Renal cortex interstitium (tissue), 15 donors: Measurements from ENCODE around the gene PRDM10. TPM values are rescaled to one million over a fixed set of nuclear protein-coding genes. Genes with fewer than 3 reads are reported as not detected.

Experiments used
- DNase-seq, 11 donors: peaks; one replicate each; pipeline ENCODE4 v3.0.0-alpha.2; 2013; ENCODE audit warnings: low read depth in 9 of 11, low spot score in 4 of 11; ENCODE audit errors: extremely low read depth in 1 of 11
- long read RNA-seq, 16 experiments: transcript quantifications; one replicate each; lab custom pipeline, GENCODE V29; 2026
- polyA plus RNA-seq, 3 donors: library from polyadenylated mRNA; unstranded; fragments of 120-200 nt; gene quantifications; one replicate each; pipeline ENCODE4 v1.2.1, GENCODE V29; 2013; ENCODE audit not compliant: insufficient read length in 3 of 3

Gene PRDM10, protein sequence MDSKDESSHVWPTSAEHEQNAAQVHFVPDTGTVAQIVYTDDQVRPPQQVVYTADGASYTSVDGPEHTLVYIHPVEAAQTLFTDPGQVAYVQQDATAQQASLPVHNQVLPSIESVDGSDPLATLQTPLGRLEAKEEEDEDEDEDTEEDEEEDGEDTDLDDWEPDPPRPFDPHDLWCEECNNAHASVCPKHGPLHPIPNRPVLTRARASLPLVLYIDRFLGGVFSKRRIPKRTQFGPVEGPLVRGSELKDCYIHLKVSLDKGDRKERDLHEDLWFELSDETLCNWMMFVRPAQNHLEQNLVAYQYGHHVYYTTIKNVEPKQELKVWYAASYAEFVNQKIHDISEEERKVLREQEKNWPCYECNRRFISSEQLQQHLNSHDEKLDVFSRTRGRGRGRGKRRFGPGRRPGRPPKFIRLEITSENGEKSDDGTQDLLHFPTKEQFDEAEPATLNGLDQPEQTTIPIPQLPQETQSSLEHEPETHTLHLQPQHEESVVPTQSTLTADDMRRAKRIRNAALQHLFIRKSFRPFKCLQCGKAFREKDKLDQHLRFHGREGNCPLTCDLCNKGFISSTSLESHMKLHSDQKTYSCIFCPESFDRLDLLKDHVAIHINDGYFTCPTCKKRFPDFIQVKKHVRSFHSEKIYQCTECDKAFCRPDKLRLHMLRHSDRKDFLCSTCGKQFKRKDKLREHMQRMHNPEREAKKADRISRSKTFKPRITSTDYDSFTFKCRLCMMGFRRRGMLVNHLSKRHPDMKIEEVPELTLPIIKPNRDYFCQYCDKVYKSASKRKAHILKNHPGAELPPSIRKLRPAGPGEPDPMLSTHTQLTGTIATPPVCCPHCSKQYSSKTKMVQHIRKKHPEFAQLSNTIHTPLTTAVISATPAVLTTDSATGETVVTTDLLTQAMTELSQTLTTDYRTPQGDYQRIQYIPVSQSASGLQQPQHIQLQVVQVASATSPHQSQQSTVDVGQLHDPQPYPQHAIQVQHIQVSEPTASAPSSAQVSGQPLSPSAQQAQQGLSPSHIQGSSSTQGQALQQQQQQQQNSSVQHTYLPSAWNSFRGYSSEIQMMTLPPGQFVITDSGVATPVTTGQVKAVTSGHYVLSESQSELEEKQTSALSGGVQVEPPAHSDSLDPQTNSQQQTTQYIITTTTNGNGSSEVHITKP
- polyA plus RNA-seq = 1 to 10 TPM; 9.1 to 10.0 (median 9.8) TPM
- long read RNA-seq, donor 1 = 0 reads
- long read RNA-seq, donor 2 = 0 reads
- long read RNA-seq, donor 3 = 0 reads
- long read RNA-seq, donor 4 = 0 reads
- long read RNA-seq, donor 5 = 0 reads
- long read RNA-seq, donor 6 = 0 reads
- long read RNA-seq, donor 7 = 0 reads
- long read RNA-seq, donor 8, full-length matches to known transcripts = 1 of 1 reads
- long read RNA-seq, donor 8, partial matches to known transcripts = 0 of 1 reads
- long read RNA-seq, donor 8, other reads (novel, unspliced or antisense) = 0 of 1 reads
- long read RNA-seq, donor 9 = 0 reads
- long read RNA-seq, donor 10 = 0 reads
- long read RNA-seq, donor 11 = 0 reads
- long read RNA-seq, donor 12 = 0 reads
- long read RNA-seq, donor 13 = 0 reads
- long read RNA-seq, donor 14 = 0 reads
- long read RNA-seq, donor 15 = 0 reads
- long read RNA-seq, donor 16 = 0 reads

DNA sequence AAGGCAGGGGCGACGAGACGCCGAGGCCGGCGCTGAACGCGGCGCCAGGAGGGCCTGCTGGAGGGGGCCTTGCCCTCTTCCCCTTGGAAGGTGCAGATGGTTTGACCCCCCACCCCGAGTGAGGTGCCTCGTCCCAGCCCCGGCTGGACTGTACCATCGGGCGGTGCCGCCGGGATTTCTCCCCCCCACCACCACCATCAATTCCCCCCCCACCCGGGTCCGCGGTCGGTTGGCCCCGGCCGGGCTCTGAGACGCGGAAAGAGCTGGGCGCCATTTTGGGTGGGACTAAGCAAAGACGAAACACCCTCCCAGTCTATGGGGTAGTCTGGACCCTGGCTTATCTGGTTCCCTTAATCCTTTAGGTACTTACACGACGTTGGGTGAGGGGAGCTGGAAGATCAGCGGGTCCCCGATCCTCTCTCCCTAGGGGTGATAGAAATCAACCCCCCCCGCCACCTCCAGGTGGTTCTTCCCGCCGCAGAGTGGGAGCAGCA is at the start of gene PRDM10:
Gene PRDM10 (minus strand): TSS at position 484 of the 494 bp plus-strand sequence. CDS start 41,871 bp downstream, outside the sequence.
- DNase-seq = peak; percentile 82 to 94 (median 89)

DNA sequence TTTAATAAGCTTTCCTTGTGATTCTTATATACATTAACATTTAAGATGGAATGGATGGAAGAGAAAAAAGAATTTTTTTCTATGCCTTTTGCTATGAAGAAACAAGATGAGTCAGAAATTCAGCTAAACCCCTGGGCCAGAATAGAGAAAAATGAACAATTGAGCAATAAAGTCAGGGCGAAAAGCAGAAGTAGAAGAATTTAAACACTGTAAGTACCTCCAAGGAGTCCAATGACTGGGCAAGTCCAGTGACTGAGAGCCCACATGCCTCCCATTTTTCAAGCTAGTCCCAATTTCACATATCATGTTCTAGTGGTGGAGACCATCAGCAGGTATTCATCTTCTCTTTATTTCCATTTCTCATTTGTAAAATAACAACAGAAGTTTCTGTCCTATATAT is 48.4 kb upstream of the PRDM10 start:
- no peak for DNase-seq

DNA sequence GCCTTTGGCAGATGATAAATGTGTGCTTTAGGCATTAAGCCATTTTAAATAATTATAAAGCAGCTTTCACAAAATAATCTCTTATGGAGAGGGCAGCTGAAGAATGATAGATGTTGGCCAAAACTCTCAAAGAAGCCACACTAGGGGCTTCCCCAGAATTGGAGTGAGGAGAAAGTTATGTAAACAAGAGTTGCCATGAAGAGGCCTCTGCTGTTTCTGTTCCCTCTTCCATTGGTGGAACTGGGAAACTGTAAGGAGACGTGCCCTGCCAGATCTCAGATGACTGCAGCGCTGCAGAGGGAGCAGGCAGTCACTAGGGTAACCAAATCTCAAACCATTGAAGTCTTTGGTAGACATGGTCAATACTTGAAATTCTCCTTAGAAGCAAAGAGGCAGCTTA is 47.6 kb upstream of the PRDM10 start:
- no peak for DNase-seq

DNA sequence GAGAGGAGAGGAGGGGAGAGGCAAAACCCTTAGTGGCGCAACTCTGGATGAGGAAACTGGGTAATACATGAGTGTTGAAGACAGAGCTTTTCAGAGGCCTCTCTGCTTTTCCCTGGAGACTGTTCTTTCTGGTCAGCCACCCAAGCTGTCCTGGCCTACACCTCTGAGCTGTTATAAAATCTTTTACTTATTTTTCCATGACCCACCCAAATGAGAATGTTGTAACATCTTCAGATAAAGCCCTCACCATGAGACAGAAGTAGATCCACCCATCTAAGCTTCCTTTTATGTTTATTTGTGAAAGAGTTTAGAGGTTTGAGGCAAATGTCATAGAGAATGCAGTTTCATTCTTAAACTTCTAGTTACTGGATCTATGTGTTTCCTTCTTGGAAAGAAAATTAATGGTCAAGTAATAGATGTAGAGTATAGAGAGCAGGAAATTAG is 46.7 kb upstream of the PRDM10 start:
- DNase-seq = no peak

DNA sequence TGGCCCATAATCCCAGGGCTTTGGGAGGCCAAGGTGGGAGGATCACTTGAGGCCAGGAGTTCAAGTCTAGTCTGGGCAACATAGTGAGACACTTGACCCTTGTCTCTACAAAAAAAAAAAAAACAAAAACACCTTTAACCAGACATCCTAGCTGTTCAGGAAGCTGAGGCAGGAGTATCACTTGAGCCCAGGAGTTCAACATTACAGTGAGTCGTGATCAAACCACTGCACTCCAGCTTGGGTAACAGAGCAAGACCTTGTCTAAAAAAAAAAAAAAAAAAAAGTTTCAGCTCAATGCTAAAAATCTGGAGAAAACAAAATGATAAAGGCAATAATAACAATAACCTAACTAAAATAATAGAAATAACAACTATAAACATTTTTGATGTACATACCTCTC is 44.5 kb upstream of the PRDM10 start:
- no peak for DNase-seq

DNA sequence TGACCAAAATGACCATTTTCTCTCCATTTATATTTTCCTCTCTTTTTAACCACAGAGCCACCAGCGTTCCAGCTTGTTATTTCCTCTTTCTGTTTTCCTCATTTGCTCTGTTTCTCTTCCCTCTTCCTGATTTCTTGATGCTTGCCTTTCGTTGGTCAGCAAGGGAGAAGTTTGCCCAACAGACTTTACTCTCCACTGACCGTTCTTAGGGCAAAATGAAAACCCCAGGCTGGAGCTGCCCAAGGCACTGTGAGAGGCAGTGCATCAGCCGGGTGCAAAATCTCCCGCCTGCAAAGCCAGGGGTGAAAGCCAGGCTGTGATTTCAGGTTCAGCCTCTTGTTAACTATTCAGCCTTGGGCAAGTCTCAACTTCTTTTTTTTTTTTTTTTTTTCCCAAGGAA is 40.9 kb upstream of the PRDM10 start:
- no peak for DNase-seq

DNA sequence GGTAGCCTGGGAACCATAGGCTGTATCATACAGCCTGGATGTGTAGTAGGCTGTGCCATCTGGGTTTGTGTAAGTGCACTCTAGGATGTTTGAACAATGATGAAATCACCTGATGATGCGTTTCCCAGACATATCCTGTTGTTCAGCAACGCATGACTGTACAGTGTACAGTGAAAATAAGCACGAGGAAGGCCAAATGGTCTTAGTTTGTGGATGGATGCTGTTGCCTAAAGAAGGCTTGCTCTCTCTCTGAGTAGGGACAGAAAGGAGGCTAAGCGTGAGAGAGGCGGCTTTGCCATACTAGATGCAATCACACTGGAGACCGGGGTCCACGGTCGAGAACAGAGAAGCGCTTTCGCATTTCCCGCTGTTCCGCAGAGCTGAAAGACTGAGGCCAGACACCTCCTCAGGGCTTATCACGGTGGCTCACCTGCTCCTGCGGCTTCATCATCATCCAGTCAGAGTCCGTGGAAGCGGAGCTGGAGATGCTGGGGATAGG is 39.5 kb upstream of the PRDM10 start:
- no peak for DNase-seq

DNA sequence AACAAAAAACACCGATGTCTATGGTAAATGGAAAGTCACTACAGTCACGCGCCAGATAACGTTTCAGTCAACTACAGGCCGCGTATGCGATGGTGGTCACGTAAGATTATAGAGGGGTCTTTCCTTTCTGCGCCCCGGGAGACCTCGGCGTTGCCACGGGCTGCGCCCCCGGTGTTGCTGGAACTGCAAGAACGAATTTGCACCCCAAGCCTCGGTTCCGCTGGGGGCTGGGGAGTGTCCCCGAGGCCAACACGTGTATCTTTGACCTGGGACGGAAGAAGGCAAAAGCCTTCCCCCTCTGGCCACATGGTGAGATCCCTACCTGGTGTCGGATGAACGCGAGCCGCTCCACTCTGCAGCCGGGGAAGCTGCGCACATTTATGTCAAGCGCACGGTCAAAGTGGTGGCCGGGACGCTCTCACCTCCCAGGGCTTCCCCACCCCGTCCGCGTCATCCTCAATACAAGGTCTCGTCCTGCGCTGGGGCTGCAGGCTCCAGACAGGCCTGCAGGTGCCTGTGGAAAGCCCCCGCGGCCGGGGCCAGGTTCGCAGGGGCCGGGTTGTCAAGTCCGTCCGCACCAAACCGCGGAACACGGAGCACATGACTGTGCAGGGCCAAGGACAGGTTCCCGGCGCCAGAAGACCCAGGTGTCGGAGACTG is 37.8 kb upstream of the PRDM10 start:
- DNase-seq = no peak

DNA sequence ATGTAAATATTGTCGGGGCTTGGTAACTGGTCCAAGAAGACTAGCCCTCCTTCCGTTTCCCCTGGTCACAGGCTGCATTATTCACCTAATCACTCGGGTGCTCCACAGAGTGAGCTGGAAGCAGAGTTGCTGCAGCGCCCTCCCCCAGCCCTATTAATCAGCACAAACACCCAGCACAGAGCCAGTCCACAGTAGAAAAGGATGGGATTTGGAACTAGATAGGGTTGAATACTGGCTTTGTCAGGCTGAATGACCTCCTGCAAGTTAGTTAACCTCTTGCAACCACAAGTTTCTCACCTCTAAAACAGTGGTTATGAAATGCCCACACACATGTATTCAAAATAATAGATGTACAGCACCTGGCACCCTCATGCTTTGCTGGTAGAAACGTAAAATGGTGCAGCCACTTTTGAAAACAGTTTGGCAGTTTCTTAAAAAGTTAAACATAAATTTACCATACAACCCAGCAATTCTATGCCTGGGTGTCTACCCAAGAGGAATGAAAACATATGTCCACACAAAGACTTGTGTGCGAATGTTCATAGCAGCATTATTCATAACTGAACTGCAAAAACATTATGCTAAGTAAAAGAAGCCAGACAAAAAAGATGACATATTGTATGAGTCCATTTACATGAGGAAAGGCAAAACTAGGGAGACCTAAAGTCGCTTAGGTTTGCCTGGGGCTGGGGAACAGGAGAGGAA is 35.4 kb upstream of the PRDM10 start:
- no peak for DNase-seq

DNA sequence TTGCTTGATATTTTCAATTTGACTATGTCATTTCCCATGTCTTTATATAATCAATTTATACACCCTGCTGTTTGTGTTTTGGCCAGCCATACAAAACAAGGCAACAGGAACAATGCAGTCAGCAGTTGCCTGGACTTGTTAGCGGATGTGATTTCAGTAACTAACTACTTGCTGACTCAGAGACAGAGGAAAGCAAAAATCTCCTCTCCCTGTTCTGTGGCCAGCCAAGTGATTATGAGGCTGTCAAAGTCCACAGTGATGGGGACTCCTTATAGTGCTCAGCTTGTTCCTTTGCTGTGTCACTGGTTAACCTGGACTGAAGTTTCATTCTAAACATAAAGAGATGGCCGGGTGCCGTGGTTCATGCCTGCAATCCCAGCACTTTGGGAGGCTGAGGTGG is 34.4 kb upstream of the PRDM10 start:
- peak in 1 of 11 donors; percentile 33 for DNase-seq

DNA sequence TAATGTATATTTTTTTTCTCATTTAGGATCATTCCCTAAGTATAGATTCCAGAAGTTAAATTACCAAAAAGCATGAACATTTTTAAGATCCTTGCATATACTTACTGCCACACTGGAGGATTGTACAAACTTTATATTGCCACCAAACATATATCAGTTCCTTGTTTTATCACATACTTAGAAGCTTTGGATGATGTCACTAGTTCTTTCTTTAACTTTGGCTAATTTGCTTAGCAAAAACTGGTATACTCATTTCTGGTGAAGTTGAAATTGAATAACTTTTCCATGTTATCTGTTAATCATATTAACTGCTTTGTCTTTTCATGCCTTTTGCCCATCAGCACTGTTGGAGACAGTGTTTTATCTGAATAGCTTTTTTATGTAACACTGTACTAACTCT is 31.6 kb upstream of the PRDM10 start:
- DNase-seq = no peak

DNA sequence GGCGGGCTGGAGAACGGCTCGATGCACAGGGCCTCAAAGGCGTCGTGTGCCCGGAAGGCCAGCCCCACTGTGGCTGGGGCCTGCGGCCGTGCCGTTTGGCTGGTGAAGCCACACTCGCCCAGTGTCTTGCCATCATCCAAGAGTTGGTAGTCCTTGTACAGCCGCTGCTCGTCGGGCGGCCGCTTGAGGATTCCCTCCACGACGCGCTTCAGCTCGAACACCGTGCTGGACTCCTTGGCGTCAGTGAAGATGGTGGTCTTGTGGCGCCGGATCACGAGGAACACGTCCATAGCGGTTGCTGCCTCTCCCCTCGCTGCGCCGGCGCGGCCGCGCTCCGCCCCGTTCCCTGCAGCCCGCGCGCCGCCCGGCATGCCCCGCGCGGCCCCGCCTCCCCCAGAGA is 30.3 kb upstream of the PRDM10 start:
- DNase-seq = no peak

DNA sequence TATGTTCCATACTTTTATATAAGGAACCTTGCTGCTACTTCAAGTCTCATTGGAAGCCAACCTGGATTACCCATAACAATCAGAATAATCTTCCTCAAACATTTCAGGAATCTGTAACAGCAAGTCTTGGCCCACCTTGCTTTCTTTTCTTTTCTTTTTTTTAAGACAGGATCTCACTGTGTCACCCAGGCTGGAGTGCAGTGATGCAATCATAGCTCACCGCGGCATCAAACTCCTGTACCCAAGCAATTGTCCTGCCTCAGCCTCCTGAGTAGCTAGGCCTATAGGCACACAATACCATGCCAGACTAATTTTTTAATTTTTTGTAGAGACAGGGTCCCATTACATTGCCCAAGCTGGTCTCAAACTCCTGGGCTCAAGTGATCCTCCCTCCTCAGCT is 29.3 kb upstream of the PRDM10 start:
- no peak for DNase-seq

DNA sequence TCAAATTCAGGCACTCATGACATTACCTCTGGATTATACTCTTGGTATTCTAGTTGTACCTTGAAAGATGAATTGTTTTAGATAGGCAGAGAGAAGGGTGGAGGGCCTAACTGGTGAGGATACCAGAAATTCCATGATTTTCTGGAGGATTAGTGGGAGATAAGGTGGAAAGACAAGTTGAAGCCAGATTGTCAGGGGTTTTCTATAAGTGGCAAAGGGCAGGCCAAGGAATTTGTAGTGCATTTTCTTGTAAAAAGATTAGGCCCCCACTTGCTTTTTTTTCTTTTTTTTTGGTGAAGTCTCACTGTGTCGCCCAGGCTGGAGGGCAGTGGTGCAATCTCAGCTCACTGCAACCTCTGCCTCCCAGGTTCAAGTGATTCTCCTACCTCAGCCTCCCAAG is 28.4 kb upstream of the PRDM10 start:
- no peak for DNase-seq

DNA sequence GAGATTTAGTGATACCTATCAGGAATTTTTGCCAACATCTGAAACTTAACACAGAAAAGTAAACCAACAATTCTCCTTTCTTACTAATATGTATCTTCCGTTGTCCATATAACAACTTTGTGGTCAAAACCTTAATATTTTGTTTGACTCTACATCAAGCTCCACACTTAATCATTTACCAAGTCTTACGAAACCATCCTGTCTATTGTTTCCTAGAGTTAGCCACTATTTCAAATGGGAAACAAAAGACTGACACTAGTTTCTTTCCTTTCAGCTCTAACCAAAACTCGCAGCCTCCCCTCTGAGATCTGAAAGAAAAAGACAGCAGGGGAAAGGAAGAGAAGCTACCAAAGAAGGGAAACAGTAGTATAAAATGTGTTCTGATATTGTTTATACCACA is 26.5 kb upstream of the PRDM10 start:
- no peak for DNase-seq

DNA sequence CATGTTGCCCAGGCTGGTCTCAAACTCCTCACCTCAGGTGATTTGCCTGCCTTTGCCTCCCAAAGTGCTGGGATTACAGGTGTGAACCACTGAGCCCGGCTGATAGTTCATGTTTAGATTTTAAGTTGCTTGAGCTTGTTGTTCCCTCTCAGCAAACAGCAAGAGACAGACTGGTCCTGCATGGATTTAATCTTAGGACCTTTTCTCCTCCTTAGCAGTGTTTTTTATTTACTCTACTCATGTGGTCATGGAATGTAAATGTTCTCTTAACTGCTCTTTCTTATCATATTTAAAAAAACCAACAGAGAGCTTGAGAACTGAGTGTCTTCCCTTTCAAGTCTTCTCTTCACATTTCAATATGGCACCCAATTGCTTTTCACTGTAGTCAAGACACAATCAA is 22.7 kb upstream of the PRDM10 start:
- no peak for DNase-seq

DNA sequence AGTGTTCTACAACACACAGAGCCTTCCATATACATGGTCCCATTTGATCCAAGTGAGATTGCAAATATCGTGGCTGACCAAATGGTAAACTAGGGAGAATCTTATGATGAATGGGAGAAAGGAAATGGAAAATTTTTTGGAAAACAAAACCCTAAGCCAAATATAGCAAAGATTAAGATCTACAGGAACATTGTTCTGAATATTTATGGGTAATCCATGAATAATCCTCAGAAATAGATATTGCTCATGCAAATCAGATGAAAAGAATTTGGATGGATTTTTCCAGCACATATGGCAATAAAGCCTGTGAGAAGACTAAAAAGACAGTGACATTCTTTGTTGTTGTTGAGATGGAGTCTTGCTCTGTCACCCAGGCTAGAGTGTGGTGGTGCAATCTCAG is 21.7 kb upstream of the PRDM10 start:
- DNase-seq = no peak
